K562 (cell line): ENCODE measurements around the gene PFKFB2. TPM values are rescaled to one million over a fixed set of nuclear protein-coding genes. Genes with fewer than 3 reads are reported as not detected.
A peak's percentile ranks its signal among the peaks of the same experiment; 100 is the strongest.

Source experiments
- ATF1 ChIP-seq, 2 experiments: fragments of 450-650 bp in 1 of 2; IDR thresholded peaks; 2 replicates each; pipeline ENCODE4 v1.6.1; 2016; ENCODE audit warnings: missing compliant biosample characterization in 1 of 2, missing genetic modification characterization in 1 of 2
- CC2D1A ChIP-seq: fragments of 450-650 bp; IDR thresholded peaks from 2 replicates; pipeline ENCODE4 v1.6.1; 2017; ENCODE audit warnings: mild to moderate bottlenecking
- CEBPG ChIP-seq, 3 experiments: fragments of 200-800 bp in 1 of 3; sonication (Bioruptor generic) in 1 of 3; sonication (generic) in 1 of 3; formaldehyde crosslinking in 1 of 3; IDR thresholded peaks in 2 of 3; conservative IDR thresholded peaks in 1 of 3; 2 replicates each; pipeline versions ENCODE4 v1.6.1 to v1.8.0; 2016 to 2022; ENCODE audit warnings: missing compliant biosample characterization in 2 of 3, missing genetic modification characterization in 2 of 3, mild to moderate bottlenecking in 1 of 3, missing genetic modification reagents in 1 of 3
- CHD4 ChIP-seq: fragments of 200-600 bp; sonication (generic); IDR thresholded peaks from 3 replicates; pipeline ENCODE4 v1.6.1; 2012; ENCODE audit warnings: low read depth, mild to moderate bottlenecking, mixed read lengths, low read length, inconsistent platforms; ENCODE audit not compliant: insufficient read depth, insufficient replicate concordance, poor library complexity, severe bottlenecking
- CREM ChIP-seq: IDR thresholded peaks from 2 replicates; pipeline ENCODE4 v1.6.1; 2014; ENCODE audit warnings: antibody characterized with exemption, low read depth
- ELF1 ChIP-seq: fragments of 200-800 bp; sonication (Bioruptor generic); IDR thresholded peaks from 2 replicates; pipeline ENCODE4 v1.6.1; 2016; ENCODE audit warnings: missing genetic modification characterization, missing compliant biosample characterization
- ETV1 ChIP-seq: fragments of 450-650 bp; conservative IDR thresholded peaks from 2 replicates; pipeline ENCODE4 v1.6.1; 2016; ENCODE audit warnings: missing genetic modification characterization, control low read depth, low read depth, missing compliant biosample characterization
- GABPA ChIP-seq: fragments of 200-800 bp; sonication (Bioruptor generic); conservative IDR thresholded peaks from 2 replicates; pipeline ENCODE4 v1.6.1; 2016; ENCODE audit warnings: low read depth, missing genetic modification characterization, missing compliant biosample characterization
- HCFC1 ChIP-seq: IDR thresholded peaks from 2 replicates; pipeline ENCODE4 v1.6.1; 2012; ENCODE audit warnings: low read depth, low read length, improper control_type of control experiment
- KHSRP ChIP-seq: fragments of 450-650 bp; IDR thresholded peaks from 2 replicates; pipeline ENCODE4 v1.6.1; 2017
- NONO ChIP-seq, 2 experiments: fragments of 200-400 bp in 1 of 2; fragments of 450-650 bp in 1 of 2; formaldehyde crosslinking in 1 of 2; IDR thresholded peaks; 2 replicates each; pipeline ENCODE4 v1.6.1; 2017; ENCODE audit warnings: low read depth in 2 of 2, mild to moderate bottlenecking in 2 of 2, moderate library complexity in 2 of 2, low read length in 1 of 2
- PKNOX1 ChIP-seq: fragments of 450-650 bp; IDR thresholded peaks from 2 replicates; pipeline ENCODE4 v1.6.1; 2016
- SIN3B ChIP-seq: fragments of 450-650 bp; IDR thresholded peaks from 2 replicates; pipeline ENCODE4 v1.6.1; 2017; ENCODE audit warnings: low read depth, mild to moderate bottlenecking, moderate library complexity
- SOX6 ChIP-seq: fragments of 450-650 bp; IDR thresholded peaks from 2 replicates; pipeline ENCODE4 v1.6.1; 2014; ENCODE audit warnings: mild to moderate bottlenecking
- XRCC3 ChIP-seq: fragments of 450-650 bp; IDR thresholded peaks from 2 replicates; pipeline ENCODE4 v1.6.1; 2017; ENCODE audit warnings: mild to moderate bottlenecking, moderate library complexity
- XRCC4 ChIP-seq: IDR thresholded peaks from one replicate; pipeline ENCODE4 v1.6.1; 2011; ENCODE audit not compliant: insufficient read depth, insufficient read length; ENCODE audit errors: extremely low read depth
- ZNF318 ChIP-seq, 2 experiments: fragments of 450-650 bp; IDR thresholded peaks; 2 replicates each; pipeline ENCODE4 v1.6.1; 2016; ENCODE audit warnings: mild to moderate bottlenecking in 2 of 2, borderline replicate concordance in 1 of 2, low read depth in 1 of 2, moderate library complexity in 1 of 2
- polyA plus RNA-seq, 8 experiments: library from polyadenylated mRNA; depleted of rRNA in 4 of 8; stranded (reverse) in 5 of 8; unstranded in 3 of 8; fragments of >200 nt; fragmentation: Nextera tagmentation in 2 of 8; fragmentation: Illumina TruSeq in 1 of 8; extraction: Ambion mirVana in 2 of 8; extraction: Trizol in 1 of 8; gene quantifications; 2 replicates each; pipeline versions ENCODE4 v1.2.1 to v1.2.3, GENCODE V29; 2011 to 2014; ENCODE audit warnings: inconsistent platforms in 1 of 8, missing spikeins in 1 of 8
- total RNA-seq, 7 experiments: library from RNA; depleted of rRNA in 6 of 7; stranded (reverse); fragments of >200 nt in 6 of 7; fragmentation: Illumina TruSeq in 2 of 7; extraction: Trizol in 2 of 7; gene quantifications; 2 replicates each; pipeline versions ENCODE4 v1.2.1 to v1.2.3, GENCODE V29; 2011 to 2021; ENCODE audit warnings: low replicate concordance in 1 of 7
- TF ChIP-seq, protein P1 (sequence below): fragments of 250-450 bp; sonication (Bioruptor Pico); IDR thresholded peaks from 2 replicates; pipeline ENCODE4 v1.4.0; 2020

PFKFB2 gene
- total and polyA plus RNA-seq, 9 of the 15 experiments (the other 6 are each of a cell fraction or from before 2014, with no cell fraction given), result 6.9 to 26.0 (median 16.4) TPM

DNA sequence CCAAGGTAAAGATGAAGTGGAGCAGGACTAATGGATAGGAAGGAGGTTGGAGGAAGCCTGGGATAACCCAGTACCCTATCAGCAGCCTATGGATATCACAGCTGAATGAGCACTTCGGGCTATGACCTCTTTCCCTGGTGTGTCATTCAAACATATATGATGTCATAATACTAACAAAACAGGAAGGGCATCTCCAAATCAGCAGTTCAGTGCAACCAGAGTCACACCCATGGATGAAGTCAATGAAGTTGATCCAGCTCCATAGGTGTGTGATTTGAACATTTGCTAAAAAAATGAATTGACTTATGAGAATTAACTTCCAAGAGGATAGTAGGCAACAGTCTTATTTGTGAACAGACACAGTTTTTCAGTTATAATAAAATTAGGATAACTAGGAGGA is 18.9 kb upstream of the PFKFB2 start (continued):
- TF ChIP-seq NONO (IDR thresholded peaks at IDR 0.05; ENCODE audit: low read depth in 2 of 2, low read length in 1 of 2) (no peak), ELF1 (tag) (peak; percentile 65), SIN3B (no peak), XRCC4 (no peak), ETV1 (tag) (no peak), SOX6 (peak; percentile 11; the same call in 1 of the 2 replicates), CC2D1A (no peak), XRCC3 (no peak), ATF1 (CRISPR knock-in tag; IDR thresholded peaks at IDR 0.05) (no peak), ATF1 (tag; IDR thresholded peaks at IDR 0.05) (peak; percentile 86), CREM (peak; percentile 94), HCFC1 (no peak), CHD4 (no peak), ZNF318 (IDR thresholded peaks at IDR 0.05; ENCODE audit: borderline replicate concordance in 1 of 2, low read depth in 1 of 2) (peak in 1 of 2 experiments; percentile 20; a peak in 1 of 4 replicates), CEBPG (CRISPR knock-in tag; IDR thresholded peaks at IDR 0.05) (no peak), CEBPG (tag; conservative IDR thresholded peaks at IDR 0.05 in 1 of 2, IDR thresholded peaks at IDR 0.05 in 1 of 2) (peak in 1 of 2 experiments; percentile 73; a peak in 2 of 4 replicates), GABPA (peak; percentile 72), PKNOX1 (peak; percentile 89), KHSRP (peak; percentile 35; the same call in 1 of the 2 replicates)
- TF ChIP-seq, protein P1, sequence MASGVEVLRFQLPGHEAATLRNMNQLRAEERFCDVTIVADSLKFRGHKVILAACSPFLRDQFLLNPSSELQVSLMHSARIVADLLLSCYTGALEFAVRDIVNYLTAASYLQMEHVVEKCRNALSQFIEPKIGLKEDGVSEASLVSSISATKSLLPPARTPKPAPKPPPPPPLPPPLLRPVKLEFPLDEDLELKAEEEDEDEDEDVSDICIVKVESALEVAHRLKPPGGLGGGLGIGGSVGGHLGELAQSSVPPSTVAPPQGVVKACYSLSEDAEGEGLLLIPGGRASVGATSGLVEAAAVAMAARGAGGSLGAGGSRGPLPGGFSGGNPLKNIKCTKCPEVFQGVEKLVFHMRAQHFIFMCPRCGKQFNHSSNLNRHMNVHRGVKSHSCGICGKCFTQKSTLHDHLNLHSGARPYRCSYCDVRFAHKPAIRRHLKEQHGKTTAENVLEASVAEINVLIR (CRISPR knock-in tag), result peak; percentile 63
